MM.1S (cell line): ENCODE measurements around the gene GPR179.

ENCODE experiments used
- DNase-seq: peaks from one replicate; pipeline ENCODE4 v3.0.0-alpha.2; 2015
- H2AFZ ChIP-seq: fragments of 300-600 bp; sonication (generic); 2 replicates; pipeline ENCODE4 v1.6.0; 2016; ENCODE audit warnings: antibody characterized with exemption, low read length
- H3F3A ChIP-seq: fragments of 300-600 bp; sonication (generic); 2 replicates; pipeline ENCODE4 v1.6.1; 2016; ENCODE audit warnings: mild to moderate bottlenecking, antibody characterized with exemption, low read length, moderate library complexity, mixed read lengths; ENCODE audit not compliant: insufficient read depth
- H3K27ac ChIP-seq: fragments of 300-600 bp; sonication (generic); 2 replicates; pipeline ENCODE4 v1.5.1; 2016; ENCODE audit warnings: mild to moderate bottlenecking, low read length
- H3K27me3 ChIP-seq: fragments of 300-600 bp; sonication (generic); replicated peaks from 2 replicates; pipeline ENCODE4 v1.6.0; 2016; ENCODE audit warnings: low read length; ENCODE audit not compliant: insufficient read depth
- H3K36me3 ChIP-seq: fragments of 300-600 bp; sonication (generic); replicated peaks from 2 replicates; pipeline ENCODE4 v1.6.1; 2016; ENCODE audit warnings: mild to moderate bottlenecking, low read length, mixed read lengths; ENCODE audit not compliant: insufficient read depth
- H3K4me1 ChIP-seq: fragments of 300-600 bp; sonication (generic); 2 replicates; pipeline ENCODE4 v1.6.1; 2016; ENCODE audit warnings: low read length, mixed read lengths
- H3K4me2 ChIP-seq: fragments of 300-600 bp; sonication (generic); 2 replicates; pipeline ENCODE4 v1.6.0; 2016; ENCODE audit warnings: low read depth, low read length
- H3K4me3 ChIP-seq: fragments of 300-600 bp; sonication (generic); 2 replicates; pipeline ENCODE4 v1.5.1; 2016; ENCODE audit warnings: low read length, mixed read lengths
- H3K79me2 ChIP-seq: fragments of 300-600 bp; sonication (generic); 2 replicates; pipeline ENCODE4 v1.6.1; 2016; ENCODE audit warnings: mixed run types, low read length, mixed read lengths
- H3K9ac ChIP-seq: fragments of 300-600 bp; sonication (generic); 2 replicates; pipeline ENCODE4 v1.6.1; 2016; ENCODE audit warnings: low read length, mixed read lengths
- H3K9me2 ChIP-seq: fragments of 300-600 bp; sonication (generic); replicated peaks from 2 replicates; pipeline ENCODE4 v1.6.1; 2016; ENCODE audit warnings: mild to moderate bottlenecking, low read length, mixed read lengths; ENCODE audit not compliant: insufficient read depth
- H3K9me3 ChIP-seq: fragments of 300-600 bp; sonication (generic); replicated peaks from 2 replicates; pipeline ENCODE4 v1.6.1; 2016; ENCODE audit warnings: mild to moderate bottlenecking, low read length, mixed read lengths; ENCODE audit not compliant: insufficient read depth
- H4K20me1 ChIP-seq: fragments of 300-600 bp; sonication (generic); 2 replicates; pipeline ENCODE4 v1.6.1; 2016; ENCODE audit warnings: mild to moderate bottlenecking, low read length, moderate library complexity, mixed read lengths; ENCODE audit not compliant: insufficient read depth
- EZH2 ChIP-seq: fragments of 300-600 bp; sonication (generic); optimal IDR thresholded peaks from 2 replicates; pipeline ENCODE3; 2017; ENCODE audit warnings: low read depth, mild to moderate bottlenecking, antibody characterized with exemption, low read length, mixed read lengths
- EZH2phosphoT487 ChIP-seq: fragments of 300-600 bp; sonication (generic); IDR thresholded peaks from 2 replicates; pipeline ENCODE4 v1.6.1; 2018; ENCODE audit warnings: antibody characterized with exemption, low read length
- TF ChIP-seq, protein P1 (sequence below): fragments of 300-600 bp; sonication (generic); IDR thresholded peaks from 2 replicates; pipeline ENCODE4 v1.5.1; 2016; ENCODE audit warnings: antibody characterized with exemption, low read length, mixed read lengths

The GPR179 gene

DNA sequence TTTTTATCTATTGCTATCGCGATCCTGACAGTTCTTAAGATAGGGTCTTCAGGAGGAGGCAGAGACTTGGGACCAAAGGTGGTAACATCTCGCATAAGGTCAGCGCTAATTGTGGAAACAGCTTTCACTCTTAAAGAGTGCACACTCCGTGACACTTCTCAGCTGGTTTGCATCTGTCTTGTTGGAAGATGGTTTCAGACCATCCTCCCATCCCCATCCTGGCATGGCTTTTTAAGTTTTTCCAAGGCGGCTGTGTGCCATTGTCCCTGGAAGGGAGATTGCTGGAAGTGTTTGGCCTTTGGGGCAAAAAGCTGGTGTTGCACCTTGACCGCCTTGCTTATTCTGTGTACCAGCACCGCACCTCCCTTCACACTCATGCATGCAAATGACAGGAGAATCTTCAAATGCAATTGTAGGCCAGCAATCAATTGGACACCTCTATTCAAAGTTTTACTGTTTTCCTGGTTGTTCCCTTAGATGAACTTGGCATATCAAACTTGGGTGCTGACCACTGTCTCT lies 9.4 kb upstream of the GPR179 start:
- no peaks in the 10 kb centered on the region for H3F3A ChIP-seq
- no peaks in the 10 kb centered on the region for H3K9me2 ChIP-seq
- no peak overlapping the region for H3K27ac ChIP-seq
- H4K20me1 ChIP-seq, result no peaks in the 10 kb centered on the region
- H3K4me2 ChIP-seq, result peak overlapping the region; percentile 94
- peaks cover 4% of the 10 kb centered on the region; the same call in 1 of the 2 replicates for H3K4me1 ChIP-seq
- no peaks in the 10 kb centered on the region for H3K9me3 ChIP-seq
- H3K36me3 ChIP-seq, result no peaks in the 10 kb centered on the region
- peak overlapping the region; percentile 56; the same call in 1 of the 2 replicates for H3K9ac ChIP-seq
- DNase-seq, result peak; percentile 15
- TF ChIP-seq, protein P1, sequence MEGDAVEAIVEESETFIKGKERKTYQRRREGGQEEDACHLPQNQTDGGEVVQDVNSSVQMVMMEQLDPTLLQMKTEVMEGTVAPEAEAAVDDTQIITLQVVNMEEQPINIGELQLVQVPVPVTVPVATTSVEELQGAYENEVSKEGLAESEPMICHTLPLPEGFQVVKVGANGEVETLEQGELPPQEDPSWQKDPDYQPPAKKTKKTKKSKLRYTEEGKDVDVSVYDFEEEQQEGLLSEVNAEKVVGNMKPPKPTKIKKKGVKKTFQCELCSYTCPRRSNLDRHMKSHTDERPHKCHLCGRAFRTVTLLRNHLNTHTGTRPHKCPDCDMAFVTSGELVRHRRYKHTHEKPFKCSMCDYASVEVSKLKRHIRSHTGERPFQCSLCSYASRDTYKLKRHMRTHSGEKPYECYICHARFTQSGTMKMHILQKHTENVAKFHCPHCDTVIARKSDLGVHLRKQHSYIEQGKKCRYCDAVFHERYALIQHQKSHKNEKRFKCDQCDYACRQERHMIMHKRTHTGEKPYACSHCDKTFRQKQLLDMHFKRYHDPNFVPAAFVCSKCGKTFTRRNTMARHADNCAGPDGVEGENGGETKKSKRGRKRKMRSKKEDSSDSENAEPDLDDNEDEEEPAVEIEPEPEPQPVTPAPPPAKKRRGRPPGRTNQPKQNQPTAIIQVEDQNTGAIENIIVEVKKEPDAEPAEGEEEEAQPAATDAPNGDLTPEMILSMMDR, result no peak
- TF ChIP-seq EZH2phosphoT487 (no peak), EZH2 (no peak)
- no peaks in the 10 kb centered on the region for H3K79me2 ChIP-seq
- peak overlapping the region; percentile 82 for H2AFZ ChIP-seq
- peak overlapping the region; percentile 79 for H3K4me3 ChIP-seq
- no peaks in the 10 kb centered on the region for H3K27me3 ChIP-seq

DNA sequence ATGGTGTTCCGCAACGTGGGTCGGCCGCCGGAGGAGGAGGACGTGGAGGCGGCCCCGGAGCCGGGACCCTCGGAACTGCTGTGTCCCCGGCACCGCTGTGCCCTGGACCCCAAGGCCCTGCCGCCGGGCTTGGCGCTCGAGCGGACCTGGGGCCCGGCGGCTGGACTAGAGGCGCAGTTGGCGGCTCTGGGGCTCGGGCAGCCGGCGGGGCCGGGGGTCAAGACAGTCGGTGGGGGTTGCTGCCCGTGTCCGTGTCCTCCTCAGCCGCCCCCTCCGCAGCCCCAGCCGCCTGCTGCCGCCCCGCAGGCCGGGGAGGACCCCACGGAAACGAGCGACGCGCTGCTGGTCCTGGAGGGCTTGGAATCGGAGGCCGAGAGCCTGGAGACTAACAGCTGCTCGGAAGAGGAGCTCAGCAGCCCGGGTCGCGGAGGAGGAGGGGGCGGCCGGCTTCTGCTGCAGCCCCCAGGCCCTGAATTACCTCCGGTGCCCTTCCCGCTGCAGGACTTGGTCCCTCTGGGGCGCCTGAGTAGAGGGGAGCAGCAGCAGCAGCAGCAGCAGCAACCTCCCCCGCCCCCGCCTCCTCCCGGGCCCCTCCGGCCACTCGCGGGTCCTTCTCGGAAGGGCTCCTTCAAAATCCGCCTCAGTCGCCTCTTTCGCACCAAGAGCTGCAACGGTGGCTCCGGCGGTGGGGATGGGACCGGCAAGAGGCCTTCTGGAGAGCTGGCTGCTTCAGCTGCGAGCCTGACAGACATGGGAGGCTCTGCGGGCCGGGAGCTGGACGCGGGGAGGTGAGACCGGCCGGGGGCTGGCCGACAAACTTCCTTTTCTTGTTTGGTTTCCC lies 8.7 kb upstream of the GPR179 start:
- no peaks in the 10 kb centered on the region for H3K79me2 ChIP-seq
- H3K27me3 ChIP-seq, result no peaks in the 10 kb centered on the region
- peaks cover 4% of the 10 kb centered on the region; the same call in 1 of the 2 replicates for H3K4me1 ChIP-seq
- peak overlapping the region; percentile 82 for H2AFZ ChIP-seq
- H3K9ac ChIP-seq, result peak overlapping the region; percentile 56; the same call in 1 of the 2 replicates
- no peaks in the 10 kb centered on the region for H3K9me3 ChIP-seq
- no peaks in the 10 kb centered on the region for H3K36me3 ChIP-seq
- peak overlapping the region; percentile 79 for H3K4me3 ChIP-seq
- H3K9me2 ChIP-seq, result no peaks in the 10 kb centered on the region
- H3K4me2 ChIP-seq, result peak overlapping the region; percentile 94
- no peaks in the 10 kb centered on the region for H4K20me1 ChIP-seq
- no peak overlapping the region for H3K27ac ChIP-seq
- no peak for DNase-seq
- TF ChIP-seq, protein P1, result no peak
- TF ChIP-seq EZH2 (no peak), EZH2phosphoT487 (no peak)
- H3F3A ChIP-seq, result no peaks in the 10 kb centered on the region

DNA sequence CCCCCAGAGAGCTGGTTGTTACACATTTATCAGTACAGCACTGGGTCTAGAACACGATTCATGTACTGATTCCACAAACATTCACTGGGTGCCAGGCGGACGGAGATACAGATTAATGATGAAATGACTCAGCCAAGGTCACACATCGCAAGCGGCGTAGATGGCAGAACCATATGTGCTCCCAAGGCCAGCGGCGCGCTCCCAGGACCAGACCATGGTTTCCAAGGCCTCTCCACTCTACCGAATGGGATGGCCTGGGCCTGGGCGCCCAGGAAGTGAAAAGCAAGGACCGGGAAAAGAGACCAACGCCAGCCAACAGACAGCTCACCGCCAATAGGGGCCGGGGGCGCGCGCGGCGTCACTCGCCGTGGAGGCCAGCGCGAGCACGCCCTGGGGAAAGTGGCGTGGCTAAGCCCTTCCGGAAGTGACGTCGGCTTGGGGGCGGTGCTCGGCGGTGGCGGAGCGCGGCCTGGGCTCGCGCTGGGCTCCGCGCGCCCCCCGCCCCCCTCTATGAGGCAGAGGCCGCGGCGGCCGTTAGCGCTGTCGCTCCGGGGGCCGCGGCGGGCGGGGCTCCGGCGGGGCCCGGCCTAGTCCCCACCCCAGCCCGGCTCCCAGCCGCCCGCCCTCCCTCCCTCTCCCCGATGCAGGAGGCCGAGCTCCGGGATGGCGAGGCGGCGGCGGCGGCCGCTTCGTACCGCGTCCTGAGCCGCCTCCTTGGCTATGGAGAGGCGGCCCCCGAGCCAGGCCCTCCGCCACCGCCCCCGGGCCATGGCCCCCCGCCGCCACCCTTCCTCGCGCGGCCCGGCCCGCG lies 7.9 kb upstream of the GPR179 start, which contains the start of gene SOCS7:
Gene SOCS7, plus strand, starts transcription at position 433 of the 811 bp plus-strand sequence. Its CDS starts 209 bp downstream, at position 642.
- Histone ChIP-seq H3K4me2 (peak within 1 kb of the TSS; percentile 94), H3K27me3 (no peaks in the 10 kb centered on the region), H3F3A (no peaks in the 10 kb centered on the region), H3K27ac (no peak within 1 kb of the TSS), H4K20me1 (no peaks in the 10 kb centered on the region), H2AFZ (peak within 1 kb of the TSS; percentile 100), H3K9ac (peak within 1 kb of the TSS; percentile 56; the same call in 1 of the 2 replicates), H3K9me2 (no peaks in the 10 kb centered on the region), H3K9me3 (no peaks in the 10 kb centered on the region), H3K36me3 (no peaks in the 10 kb centered on the region), H3K79me2 (no peaks in the 10 kb centered on the region), H3K4me3 (peak within 1 kb of the TSS; percentile 79), H3K4me1 (peaks cover 4% of the 10 kb centered on the region; the same call in 1 of the 2 replicates)
- peak; percentile 90 for DNase-seq
- TF ChIP-seq EZH2phosphoT487, result no peak
- TF ChIP-seq EZH2, result no peak
